Measurements from ENCODE around the gene RBMXL3. TPM values are rescaled to one million over a fixed set of nuclear protein-coding genes. Genes with fewer than 3 reads are reported as not detected.

Gene RBMXL3
- polyA plus RNA-seq, 1 of the 3 experiments (the other 2 are of a cell fraction), result not detected

DNA sequence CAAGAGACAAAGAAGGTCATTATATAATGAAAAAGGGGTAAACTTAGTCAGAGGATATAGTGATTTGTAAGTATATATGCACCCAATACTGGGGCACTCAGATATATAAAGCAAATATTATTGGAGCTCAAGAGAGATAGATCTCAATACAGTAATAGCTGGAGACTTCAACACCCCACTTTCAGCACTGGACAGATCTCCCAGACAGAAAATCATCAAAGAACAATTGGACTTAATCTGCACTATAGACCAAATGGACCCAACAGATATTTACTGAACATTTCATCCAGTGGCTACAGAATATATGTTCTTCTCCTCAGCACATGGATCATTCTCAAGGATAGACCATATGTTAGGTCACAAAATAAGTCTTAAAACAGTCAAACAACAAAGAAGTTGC, 47.2 kb upstream of the RBMXL3 start:
- Histone ChIP-seq H3K4me3 (ENCODE audit: low read depth in 2 of 2, low read length in 1 of 2) (no peak overlapping the region), H3K36me3 (replicated peaks in 1 of 2; ENCODE audit: control insufficient read depth in 1 of 2, insufficient read depth in 2 of 2, low read length in 1 of 2) (peaks cover 0 to 3% of the 10 kb centered on the region in 2 experiments), H3K9me3 (no peaks in the 10 kb centered on the region), H3K4me2 (no peak overlapping the region), H3K27me3 (ENCODE audit: insufficient read depth) (no peaks in the 10 kb centered on the region), H4K20me1 (ENCODE audit: insufficient read depth) (no peaks in the 10 kb centered on the region), H3K4me1 (ENCODE audit: control insufficient read depth in 1 of 2, insufficient read depth in 2 of 2, low read depth in 1 of 2, low read length in 1 of 2) (no peaks in the 10 kb centered on the region), H3F3A (replicated peaks; ENCODE audit: insufficient read depth) (no peaks in the 10 kb centered on the region), H3K9me2 (no peaks in the 10 kb centered on the region), H3K27ac (ENCODE audit: low read depth in 2 of 2, low read length in 1 of 2) (no peak overlapping the region), H3K79me2 (ENCODE audit: insufficient read depth) (no peaks in the 10 kb centered on the region), H2AFZ (ENCODE audit: low read depth) (no peak overlapping the region), H3K9ac (no peak overlapping the region)
- CTCF ChIA-PET, result no interaction called here
- DNase-seq, result no peak
- TF ChIP-seq, protein P1, sequence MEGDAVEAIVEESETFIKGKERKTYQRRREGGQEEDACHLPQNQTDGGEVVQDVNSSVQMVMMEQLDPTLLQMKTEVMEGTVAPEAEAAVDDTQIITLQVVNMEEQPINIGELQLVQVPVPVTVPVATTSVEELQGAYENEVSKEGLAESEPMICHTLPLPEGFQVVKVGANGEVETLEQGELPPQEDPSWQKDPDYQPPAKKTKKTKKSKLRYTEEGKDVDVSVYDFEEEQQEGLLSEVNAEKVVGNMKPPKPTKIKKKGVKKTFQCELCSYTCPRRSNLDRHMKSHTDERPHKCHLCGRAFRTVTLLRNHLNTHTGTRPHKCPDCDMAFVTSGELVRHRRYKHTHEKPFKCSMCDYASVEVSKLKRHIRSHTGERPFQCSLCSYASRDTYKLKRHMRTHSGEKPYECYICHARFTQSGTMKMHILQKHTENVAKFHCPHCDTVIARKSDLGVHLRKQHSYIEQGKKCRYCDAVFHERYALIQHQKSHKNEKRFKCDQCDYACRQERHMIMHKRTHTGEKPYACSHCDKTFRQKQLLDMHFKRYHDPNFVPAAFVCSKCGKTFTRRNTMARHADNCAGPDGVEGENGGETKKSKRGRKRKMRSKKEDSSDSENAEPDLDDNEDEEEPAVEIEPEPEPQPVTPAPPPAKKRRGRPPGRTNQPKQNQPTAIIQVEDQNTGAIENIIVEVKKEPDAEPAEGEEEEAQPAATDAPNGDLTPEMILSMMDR (IDR thresholded peaks at IDR 0.05), result no peak
- TF ChIP-seq REST (IDR thresholded peaks at IDR 0.05; ENCODE audit: low read depth, low read length) (peak; percentile 72; the same call in 1 of the 2 replicates), RAD21 (IDR thresholded peaks at IDR 0.05; ENCODE audit: low read length) (no peak), JUND (IDR thresholded peaks at IDR 0.05) (no peak), CHD2 (IDR thresholded peaks at IDR 0.05; ENCODE audit: low read length, partially characterized antibody) (no peak), RFX5 (IDR thresholded peaks at IDR 0.05; ENCODE audit: low read length) (no peak)
- POLR2A ChIA-PET, result no interaction called here

GRCh38 chrX:115147220-115147619, 42.0 kb upstream of the RBMXL3 start:
- Histone ChIP-seq H3K79me2 (ENCODE audit: insufficient read depth) (no peaks in the 10 kb centered on the region), H3F3A (replicated peaks; ENCODE audit: insufficient read depth) (no peaks in the 10 kb centered on the region), H3K9ac (no peak overlapping the region), H3K9me3 (no peaks in the 10 kb centered on the region), H3K27me3 (ENCODE audit: insufficient read depth) (no peaks in the 10 kb centered on the region), H3K4me2 (no peak overlapping the region), H3K27ac (ENCODE audit: low read depth in 2 of 2, low read length in 1 of 2) (no peak overlapping the region), H3K4me1 (ENCODE audit: control insufficient read depth in 1 of 2, insufficient read depth in 2 of 2, low read depth in 1 of 2, low read length in 1 of 2) (no peaks in the 10 kb centered on the region), H4K20me1 (ENCODE audit: insufficient read depth) (no peaks in the 10 kb centered on the region), H3K4me3 (ENCODE audit: low read depth in 2 of 2, low read length in 1 of 2) (no peak overlapping the region), H3K9me2 (no peaks in the 10 kb centered on the region), H3K36me3 (replicated peaks in 1 of 2; ENCODE audit: control insufficient read depth in 1 of 2, insufficient read depth in 2 of 2, low read length in 1 of 2) (no peaks in the 10 kb centered on the region), H2AFZ (ENCODE audit: low read depth) (no peak overlapping the region)
- peak; percentile 6 for DNase-seq
- 60% methylated on average over 1 of the region's 1 CpG for WGBS (ENCODE audit: low lambda C conversion rate)
- ChIA-PET CTCF (interaction anchor here (0.6 to 1.6 kb wide), 8 partner anchors 8 to 536 kb away, joined by 3 to 6 read pairs (median 3); no protein-coding TSS in a partner anchor), POLR2A (no interaction called here)
- no peak for TF ChIP-seq MXI1 (IDR thresholded peaks at IDR 0.05; ENCODE audit: low read depth, low read length)
- no peak for TF ChIP-seq SIN3A (IDR thresholded peaks at IDR 0.05; ENCODE audit: borderline replicate concordance, low read depth, low read length)
- TF ChIP-seq, protein P2, sequence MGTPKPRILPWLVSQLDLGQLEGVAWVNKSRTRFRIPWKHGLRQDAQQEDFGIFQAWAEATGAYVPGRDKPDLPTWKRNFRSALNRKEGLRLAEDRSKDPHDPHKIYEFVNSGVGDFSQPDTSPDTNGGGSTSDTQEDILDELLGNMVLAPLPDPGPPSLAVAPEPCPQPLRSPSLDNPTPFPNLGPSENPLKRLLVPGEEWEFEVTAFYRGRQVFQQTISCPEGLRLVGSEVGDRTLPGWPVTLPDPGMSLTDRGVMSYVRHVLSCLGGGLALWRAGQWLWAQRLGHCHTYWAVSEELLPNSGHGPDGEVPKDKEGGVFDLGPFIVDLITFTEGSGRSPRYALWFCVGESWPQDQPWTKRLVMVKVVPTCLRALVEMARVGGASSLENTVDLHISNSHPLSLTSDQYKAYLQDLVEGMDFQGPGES (IDR thresholded peaks at IDR 0.05; ENCODE audit: low read depth, low read length), result no peak
- no peak for TF ChIP-seq FOXM1 (IDR thresholded peaks at IDR 0.05; ENCODE audit: low read depth)
- peak; percentile 26; the same call in 1 of the 2 replicates for TF ChIP-seq SMC3 (IDR thresholded peaks at IDR 0.05; ENCODE audit: low read depth, low read length)
- no peak for TF ChIP-seq YY1 (IDR thresholded peaks at IDR 0.05; ENCODE audit: low read depth)
- no peak for TF ChIP-seq FOSL2 (IDR thresholded peaks at IDR 0.05; ENCODE audit: borderline replicate concordance, low read depth)
- no peak for TF ChIP-seq REST (IDR thresholded peaks at IDR 0.05; ENCODE audit: low read depth, low read length)
- no peak for TF ChIP-seq CHD2 (IDR thresholded peaks at IDR 0.05; ENCODE audit: low read length, partially characterized antibody)
- no peak for TF ChIP-seq RFX5 (IDR thresholded peaks at IDR 0.05; ENCODE audit: low read length)
- no peak for TF ChIP-seq EP300 (IDR thresholded peaks at IDR 0.05; ENCODE audit: borderline replicate concordance in 1 of 2, low read depth in 1 of 2, low read length in 1 of 2)
- TF ChIP-seq, protein P3, sequence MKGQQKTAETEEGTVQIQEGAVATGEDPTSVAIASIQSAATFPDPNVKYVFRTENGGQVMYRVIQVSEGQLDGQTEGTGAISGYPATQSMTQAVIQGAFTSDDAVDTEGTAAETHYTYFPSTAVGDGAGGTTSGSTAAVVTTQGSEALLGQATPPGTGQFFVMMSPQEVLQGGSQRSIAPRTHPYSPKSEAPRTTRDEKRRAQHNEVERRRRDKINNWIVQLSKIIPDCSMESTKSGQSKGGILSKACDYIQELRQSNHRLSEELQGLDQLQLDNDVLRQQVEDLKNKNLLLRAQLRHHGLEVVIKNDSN (IDR thresholded peaks at IDR 0.05; ENCODE audit: borderline replicate concordance, low read depth), result no peak

All from SK-N-SH (cell line).